Lung (tissue), 12 donors: ENCODE measurements around the gene PDZRN4. TPM values are rescaled to one million over a fixed set of nuclear protein-coding genes. Genes with fewer than 3 reads are reported as not detected.

ENCODE experiments used
- ATAC-seq: fragments of 200-7000 bp; cut with Tn5 transposase; one replicate; pipeline ENCODE4 v1.9.1; 2020; ENCODE audit warnings: moderate number of reproducible peaks; ENCODE audit not compliant: insufficient read depth, low FRiP score
- DNase-seq, 3 donors: peaks; one replicate each; pipeline ENCODE4 v3.0.0-alpha.2; 2013 to 2017
- H3K27ac ChIP-seq, 2 donors: one replicate each; pipeline ENCODE4 v1.5.1; 2013; ENCODE audit warnings: mild to moderate bottlenecking in 2 of 2, moderate library complexity in 2 of 2, control low read depth in 1 of 2, inconsistent platforms in 1 of 2, low read depth in 1 of 2, low read length in 1 of 2
- H3K27me3 ChIP-seq, 3 donors: one replicate each; pipeline ENCODE4 v1.5.1; 2013; ENCODE audit warnings: low read length in 2 of 3; ENCODE audit not compliant: control insufficient read depth in 3 of 3, insufficient read depth in 3 of 3
- H3K36me3 ChIP-seq, 4 donors: one replicate each; pipeline ENCODE4 v1.5.1; 2013; ENCODE audit warnings: low read length in 4 of 4, mild to moderate bottlenecking in 1 of 4, moderate library complexity in 1 of 4; ENCODE audit not compliant: control insufficient read depth in 4 of 4, insufficient read depth in 4 of 4
- H3K4me1 ChIP-seq, 5 donors: one replicate each; pipeline ENCODE4 v1.5.1; 2013; ENCODE audit warnings: low read length in 5 of 5, mild to moderate bottlenecking in 2 of 5, moderate library complexity in 1 of 5; ENCODE audit not compliant: control insufficient read depth in 5 of 5, insufficient read depth in 5 of 5
- H3K4me3 ChIP-seq: one replicate; pipeline ENCODE4 v1.5.1; 2013; ENCODE audit warnings: mild to moderate bottlenecking, control low read depth, moderate library complexity
- H3K9ac ChIP-seq, 2 donors: one replicate each; pipeline ENCODE4 v1.5.1; 2013; ENCODE audit warnings: low read length in 2 of 2, control low read depth in 1 of 2; ENCODE audit not compliant: insufficient read depth in 1 of 2
- H3K9me3 ChIP-seq, 4 donors: one replicate each; pipeline ENCODE4 v1.5.1; 2013; ENCODE audit warnings: low read length in 3 of 4, mild to moderate bottlenecking in 1 of 4, moderate library complexity in 1 of 4; ENCODE audit not compliant: control insufficient read depth in 4 of 4, insufficient read depth in 3 of 4
- CTCF ChIP-seq: IDR thresholded peaks from 2 replicates; pipeline ENCODE4 v1.5.1; 2012; ENCODE audit warnings: mild to moderate bottlenecking; ENCODE audit errors: control extremely low read depth, extremely low read depth
- WGBS, 2 donors: extraction: QIAGEN DNeasy Blood & Tissue Kit; methylation state at CpG; one replicate each; pipeline ENCODE4 v1.1.7; 2013; 5-methylcytosine and 5-hydroxymethylcytosine counted together
- polyA plus RNA-seq, 2 donors: library from polyadenylated mRNA; stranded (reverse); fragments of 200-250 nt; gene quantifications; one replicate each; pipeline ENCODE4 v1.2.1, GENCODE V29; 2013
- total RNA-seq, 2 donors: library from RNA; depleted of rRNA in 1 of 2; stranded (reverse); fragments of >200 nt in 1 of 2; gene quantifications; one replicate each; pipeline ENCODE4 v1.2.1, GENCODE V29; 2014 to 2021
- donor health status: control.
- donor health status: control.
- donor health status: Bipolar disorder and iron deficiency.
- donor health status: healthy.
- donor health status: DM: yes; HTN: yes; CAD: no.

PDZRN4 gene
- total and polyA plus RNA-seq, 4 donors, result 0.05 to 0.54 (median 0.32) TPM

- H3K4me3 ChIP-seq, result no peak overlapping the region
- ATAC-seq (no peak), DNase-seq (no peak)
- H3K9me3 ChIP-seq, result no peaks in the 10 kb centered on the region
- TF ChIP-seq CTCF, result no peak
- no peaks in the 10 kb centered on the region for H3K36me3 ChIP-seq
- H3K27ac ChIP-seq, result no peak overlapping the region
- no peaks in the 10 kb centered on the region for H3K4me1 ChIP-seq
- peaks cover 0 to 2% (median 0%) of the 10 kb centered on the region in 3 donors for H3K27me3 ChIP-seq
- no peak overlapping the region for H3K9ac ChIP-seq
- WGBS, 2 donors, result 72 to 78% methylated on average over 5 of the region's 5 CpGs
Measured at GRCh38 chr12:41485203-41485602, 297.1 kb downstream of the PDZRN4 start.

- Histone ChIP-seq H3K27me3 (no peaks in the 10 kb centered on the region), H3K4me3 (no peak overlapping the region)
Measured at GRCh38 chr12:41486718-41487117, 298.6 kb downstream of the PDZRN4 start.

GRCh38 chr12:41496009-41496408 lies 307.9 kb downstream of the PDZRN4 start:
- no peak overlapping the region for H3K4me3 ChIP-seq
- peaks cover 0 to 3% (median 0%) of the 10 kb centered on the region in 4 donors for H3K9me3 ChIP-seq
- 69 to 80% methylated on average over 4 of the region's 4 CpGs for WGBS, 2 donors
- TF ChIP-seq CTCF, result no peak
- no peak overlapping the region for H3K9ac ChIP-seq
- no peaks in the 10 kb centered on the region for H3K27me3 ChIP-seq
- ATAC-seq, result no peak
- no peaks in the 10 kb centered on the region for H3K4me1 ChIP-seq
- H3K27ac ChIP-seq, result no peak overlapping the region
- DNase-seq, result no peak
- H3K36me3 ChIP-seq, result no peaks in the 10 kb centered on the region

More at GRCh38 chr12:41486718-41487117, 298.6 kb downstream of the PDZRN4 start:
- no peaks in the 10 kb centered on the region for H3K4me1 ChIP-seq
- TF ChIP-seq CTCF, result no peak
- 86 to 90% methylated on average over 2 of the region's 2 CpGs for WGBS, 2 donors
- no peak overlapping the region for H3K27ac ChIP-seq
- DNase-seq, result no peak
- ATAC-seq, result no peak
- no peak overlapping the region for H3K9ac ChIP-seq
- H3K9me3 ChIP-seq, result no peaks in the 10 kb centered on the region
- no peaks in the 10 kb centered on the region for H3K36me3 ChIP-seq

GRCh38 chr12:41497409-41497808 lies 309.3 kb downstream of the PDZRN4 start:
- H3K36me3 ChIP-seq, result no peaks in the 10 kb centered on the region
- WGBS, 2 donors, result 76 to 90% methylated on average over 2 of the region's 2 CpGs
- no peaks in the 10 kb centered on the region for H3K27me3 ChIP-seq
- DNase-seq, result no peak
- H3K27ac ChIP-seq, result no peak overlapping the region
- no peaks in the 10 kb centered on the region for H3K4me1 ChIP-seq
- no peak overlapping the region for H3K4me3 ChIP-seq
- H3K9ac ChIP-seq, result no peak overlapping the region
- peaks cover 0 to 3% (median 0%) of the 10 kb centered on the region in 4 donors for H3K9me3 ChIP-seq
- no peak for ATAC-seq
- TF ChIP-seq CTCF, result no peak
